GM12873 (cell line): Measurements from ENCODE around the gene MAGI2.

Source experiments
- TF ChIP-seq, protein P1 (sequence below): IDR thresholded peaks from 2 replicates; pipeline ENCODE4 v1.5.1; 2012; ENCODE audit warnings: low read depth, mild to moderate bottlenecking, moderate library complexity, low read length, control low read depth; ENCODE audit not compliant: insufficient read depth; ENCODE audit errors: missing control alignments

MAGI2 gene

DNA sequence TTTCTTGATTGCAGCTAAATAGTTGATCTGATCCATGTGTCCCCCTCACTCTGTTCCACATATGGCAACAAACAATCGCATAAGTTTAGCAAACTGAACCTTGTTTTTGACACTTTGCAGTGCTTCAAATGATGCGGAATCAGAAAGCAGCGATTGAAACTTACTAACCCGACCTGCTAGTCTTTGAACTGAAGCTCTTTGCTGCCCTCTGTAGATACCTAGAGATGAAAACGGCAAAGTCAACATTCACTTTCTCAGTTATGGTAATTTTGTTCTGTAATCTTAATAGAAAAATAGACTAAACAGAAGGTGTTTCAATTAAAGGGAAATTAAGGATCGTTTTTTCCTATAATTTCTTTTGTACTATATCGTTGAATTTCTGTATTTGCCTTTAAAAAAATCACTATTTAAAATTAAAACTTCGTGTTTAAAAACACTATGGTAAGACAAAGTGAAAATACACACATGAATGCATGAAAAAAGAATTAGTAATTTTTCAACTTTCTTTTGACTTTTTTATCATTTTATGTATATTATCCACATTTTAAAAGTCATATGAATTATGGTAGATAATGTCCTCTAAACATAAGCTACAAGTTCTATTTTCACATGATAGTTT is 276.5 kb downstream of the MAGI2 start:
- TF ChIP-seq, protein P1, sequence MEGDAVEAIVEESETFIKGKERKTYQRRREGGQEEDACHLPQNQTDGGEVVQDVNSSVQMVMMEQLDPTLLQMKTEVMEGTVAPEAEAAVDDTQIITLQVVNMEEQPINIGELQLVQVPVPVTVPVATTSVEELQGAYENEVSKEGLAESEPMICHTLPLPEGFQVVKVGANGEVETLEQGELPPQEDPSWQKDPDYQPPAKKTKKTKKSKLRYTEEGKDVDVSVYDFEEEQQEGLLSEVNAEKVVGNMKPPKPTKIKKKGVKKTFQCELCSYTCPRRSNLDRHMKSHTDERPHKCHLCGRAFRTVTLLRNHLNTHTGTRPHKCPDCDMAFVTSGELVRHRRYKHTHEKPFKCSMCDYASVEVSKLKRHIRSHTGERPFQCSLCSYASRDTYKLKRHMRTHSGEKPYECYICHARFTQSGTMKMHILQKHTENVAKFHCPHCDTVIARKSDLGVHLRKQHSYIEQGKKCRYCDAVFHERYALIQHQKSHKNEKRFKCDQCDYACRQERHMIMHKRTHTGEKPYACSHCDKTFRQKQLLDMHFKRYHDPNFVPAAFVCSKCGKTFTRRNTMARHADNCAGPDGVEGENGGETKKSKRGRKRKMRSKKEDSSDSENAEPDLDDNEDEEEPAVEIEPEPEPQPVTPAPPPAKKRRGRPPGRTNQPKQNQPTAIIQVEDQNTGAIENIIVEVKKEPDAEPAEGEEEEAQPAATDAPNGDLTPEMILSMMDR = peak; percentile 59

DNA sequence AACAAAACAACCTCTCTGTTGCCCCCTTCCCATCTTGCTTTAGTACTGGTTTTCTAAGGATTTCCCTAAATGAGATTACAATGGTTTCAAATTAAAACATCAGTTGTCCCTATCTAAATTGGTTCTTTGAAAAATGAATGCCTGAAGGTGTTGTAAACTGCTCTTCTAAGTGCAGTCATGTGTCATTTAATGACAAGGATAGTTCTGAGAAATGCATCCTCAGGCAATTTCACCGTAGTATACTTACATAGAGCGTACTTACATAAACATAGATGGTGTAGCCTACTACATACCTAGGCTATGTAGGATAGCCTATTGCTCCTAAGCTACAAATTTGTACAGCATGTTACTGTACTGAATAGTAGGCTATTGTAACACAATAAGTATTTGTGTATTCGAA is 278.1 kb downstream of the MAGI2 start:
- TF ChIP-seq, protein P1 = no peak

DNA sequence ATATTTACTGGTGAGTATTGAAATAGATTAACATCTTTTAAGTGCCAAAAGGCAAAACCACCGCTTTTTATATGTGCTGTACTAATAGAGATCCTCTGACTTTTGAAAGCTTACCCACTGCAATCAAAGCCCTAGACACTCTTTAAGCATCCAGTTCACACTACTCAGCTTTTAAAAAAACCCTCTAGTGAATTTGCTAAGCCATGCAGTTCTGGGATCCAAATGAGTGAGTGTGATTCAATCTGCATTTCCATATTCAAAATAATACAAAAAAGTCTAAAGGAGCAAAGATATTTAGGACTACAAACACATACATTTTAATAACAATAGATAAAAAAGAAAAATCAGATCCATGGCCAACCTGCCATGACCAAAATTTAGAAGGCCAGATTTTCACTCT is 288.2 kb downstream of the MAGI2 start:
- TF ChIP-seq, protein P1 = no peak

- TF ChIP-seq, protein P1 = no peak
These were observed 294.3 kb downstream of the MAGI2 start for GRCh38 chr7:79159040-79159664.

DNA sequence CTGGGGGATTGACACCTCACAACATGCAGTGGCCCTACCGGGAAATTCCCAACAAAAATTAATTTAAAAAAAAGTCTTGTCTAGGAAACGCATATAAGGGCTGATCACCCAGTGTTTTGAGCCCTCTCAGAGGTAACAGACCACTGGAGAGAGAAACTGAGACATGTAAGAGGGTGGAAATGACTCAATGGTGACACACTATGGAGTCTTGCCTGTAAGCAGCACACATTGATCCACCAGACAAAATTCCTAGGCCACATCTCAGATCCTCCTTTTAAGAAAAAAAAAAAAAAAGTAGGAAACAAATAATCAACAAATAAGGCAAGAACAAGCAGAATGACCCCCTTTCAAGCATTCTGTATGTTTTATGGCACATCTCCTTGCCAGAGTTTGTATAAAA is 296.2 kb downstream of the MAGI2 start:
- TF ChIP-seq, protein P1 = no peak

DNA sequence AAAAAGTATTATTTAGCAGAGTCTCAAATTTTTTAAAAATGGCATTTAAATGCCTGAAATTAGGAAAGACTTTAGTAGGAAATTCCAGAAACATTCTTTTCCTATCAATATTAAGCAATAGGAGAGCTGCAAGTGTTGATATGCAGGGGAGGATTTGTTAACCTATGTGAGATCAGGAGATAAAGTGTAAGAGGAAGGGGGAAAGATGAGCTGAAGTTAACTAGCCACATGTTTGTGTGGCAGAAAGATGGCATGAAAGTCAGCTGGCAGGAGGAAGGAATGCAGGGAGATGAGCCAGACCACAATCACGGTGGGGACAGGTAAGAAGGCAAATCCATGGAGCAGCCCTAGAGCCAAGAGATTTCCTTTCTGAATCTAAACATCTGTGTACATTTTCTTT is 303.6 kb downstream of the MAGI2 start:
- TF ChIP-seq, protein P1 = no peak

- TF ChIP-seq, protein P1 = no peak
These were observed 310.8 kb downstream of the MAGI2 start for GRCh38 chr7:79142706-79143105.
